C1 segment of cervical spinal cord (tissue), 14 donors: ENCODE measurements around the gene OLIG1.

Source experiments
- DNase-seq, 14 donors: peaks; one replicate each; lab custom pipeline; 2025; lab: John Stamatoyannopoulos, UW

Gene OLIG1

GRCh38 chr21:33030633-33031032 lies 39.3 kb upstream of the OLIG1 start:
- peak in 3 of 14 donors; percentile 27 to 40 (median 38) for DNase-seq

GRCh38 chr21:33031152-33031911 lies 38.6 kb upstream of the OLIG1 start:
- no peak for DNase-seq

GRCh38 chr21:33032434-33033047 lies 37.4 kb upstream of the OLIG1 start:
- DNase-seq = no peak

GRCh38 chr21:33033094-33033951 lies 36.6 kb upstream of the OLIG1 start:
- DNase-seq = no peak

- DNase-seq = no peak
These were observed 36.0 kb upstream of the OLIG1 start for GRCh38 chr21:33033961-33034413.

- DNase-seq = no peak
These were observed 34.8 kb upstream of the OLIG1 start for GRCh38 chr21:33035147-33035546.

- peak in 2 of 14 donors; percentile 11 to 55 for DNase-seq
These were observed 33.3 kb upstream of the OLIG1 start for GRCh38 chr21:33036430-33037162.

GRCh38 chr21:33037501-33037900 lies 32.4 kb upstream of the OLIG1 start:
- no peak for DNase-seq

GRCh38 chr21:33039536-33039935 lies 30.4 kb upstream of the OLIG1 start:
- DNase-seq = peak in 12 of 14 donors; percentile 9 to 84 (median 64)

GRCh38 chr21:33040215-33040614 lies 29.7 kb upstream of the OLIG1 start:
- no peak for DNase-seq

GRCh38 chr21:33041981-33042380 lies 28.0 kb upstream of the OLIG1 start:
- no peak for DNase-seq

GRCh38 chr21:33042812-33043211 lies 27.1 kb upstream of the OLIG1 start:
- DNase-seq = no peak

- no peak for DNase-seq
These were observed 23.5 kb upstream of the OLIG1 start for GRCh38 chr21:33046455-33046854.

GRCh38 chr21:33047231-33047630 lies 22.7 kb upstream of the OLIG1 start:
- DNase-seq = no peak

GRCh38 chr21:33051925-33052324 lies 18.0 kb upstream of the OLIG1 start:
- DNase-seq = peak in 6 of 14 donors; percentile 21 to 33 (median 26)

GRCh38 chr21:33053951-33054350 lies 16.0 kb upstream of the OLIG1 start:
- no peak for DNase-seq

GRCh38 chr21:33055991-33056390 lies 13.9 kb upstream of the OLIG1 start:
- no peak for DNase-seq

GRCh38 chr21:33057385-33057940 lies 12.5 kb upstream of the OLIG1 start:
- no peak for DNase-seq

- peak in 10 of 14 donors; percentile 29 to 81 (median 46) for DNase-seq
These were observed 11.4 kb upstream of the OLIG1 start for GRCh38 chr21:33058527-33058926.

- peak in 2 of 14 donors; percentile 41 to 62 for DNase-seq
These were observed 11.0 kb upstream of the OLIG1 start for GRCh38 chr21:33058957-33059356.

- DNase-seq = peak in 6 of 14 donors; percentile 26 to 62 (median 50)
These were observed 10.5 kb upstream of the OLIG1 start for GRCh38 chr21:33059380-33059841.
